GM19467 (cell line): Measurements from ENCODE around the gene RRBP1.
"Not testable (repeated sequence)": the region's sequence is repeated elsewhere in the genome, so short reads cannot be mapped to it uniquely, and the experiment has no call there.

ENCODE experiments used
- ATAC-seq: cut with Tn5 transposase; IDR thresholded peaks from one replicate; pipeline ENCODE4 v1.9.1; 2021; ENCODE audit warnings: mild to moderate bottlenecking, moderate library complexity; ENCODE audit not compliant: unreplicated experiment

The RRBP1 gene

GRCh38 chr20:17664025-17664633 is 17.9 kb downstream of the RRBP1 start:
- no peak for ATAC-seq

- no peak for ATAC-seq
Measured at GRCh38 chr20:17663486-17663885, 18.6 kb downstream of the RRBP1 start.

GRCh38 chr20:17663040-17663399 is 19.0 kb downstream of the RRBP1 start:
- no peak for ATAC-seq

GRCh38 chr20:17662333-17663039 is 19.6 kb downstream of the RRBP1 start:
- ATAC-seq: no peak

- ATAC-seq: no peak
Measured at GRCh38 chr20:17661121-17661744, 20.8 kb downstream of the RRBP1 start.

- ATAC-seq: no peak
Measured at GRCh38 chr20:17660667-17661066, 21.4 kb downstream of the RRBP1 start.

- no peak for ATAC-seq
Measured at GRCh38 chr20:17659801-17660200, 22.2 kb downstream of the RRBP1 start.

GRCh38 chr20:17659344-17659743 is 22.7 kb downstream of the RRBP1 start:
- ATAC-seq: not testable (repeated sequence)

GRCh38 chr20:17658648-17658993 is 23.4 kb downstream of the RRBP1 start:
- no peak for ATAC-seq

- ATAC-seq: no peak
Measured at GRCh38 chr20:17657898-17658647, 24.0 kb downstream of the RRBP1 start.

- no peak for ATAC-seq
Measured at GRCh38 chr20:17657079-17657825, 24.8 kb downstream of the RRBP1 start.

- ATAC-seq: no peak
Measured at GRCh38 chr20:17655865-17656479, 26.1 kb downstream of the RRBP1 start.

GRCh38 chr20:17655286-17655651 is 26.8 kb downstream of the RRBP1 start:
- ATAC-seq: no peak

GRCh38 chr20:17654649-17655285 is 27.3 kb downstream of the RRBP1 start:
- no peak for ATAC-seq

GRCh38 chr20:17653835-17654648 is 28.0 kb downstream of the RRBP1 start:
- no peak for ATAC-seq

- no peak for ATAC-seq
Measured at GRCh38 chr20:17652411-17652810, 29.6 kb downstream of the RRBP1 start.

- no peak for ATAC-seq
Measured at GRCh38 chr20:17651760-17652388, 30.2 kb downstream of the RRBP1 start.

GRCh38 chr20:17651129-17651759 is 30.8 kb downstream of the RRBP1 start:
- ATAC-seq: no peak
